Endodermal cell (in vitro differentiated cells): ENCODE measurements around the gene DHDDS. TPM values are rescaled to one million over a fixed set of nuclear protein-coding genes. Genes with fewer than 3 reads are reported as not detected.

Experiments
- DNase-seq: peaks from one replicate; pipeline ENCODE4 v3.0.0-alpha.2; 2017
- H3K27ac ChIP-seq: 2 replicates; pipeline ENCODE4 v1.5.1; 2013; ENCODE audit warnings: mild to moderate bottlenecking, low read depth, low read length, moderate library complexity
- H3K27me3 ChIP-seq: 2 replicates; pipeline ENCODE4 v1.6.1; 2013; ENCODE audit warnings: mild to moderate bottlenecking, low read length, moderate library complexity; ENCODE audit not compliant: insufficient read depth, control insufficient read depth, poor library complexity, severe bottlenecking
- H3K36me3 ChIP-seq: 2 replicates; pipeline ENCODE4 v1.7.0; 2013; ENCODE audit warnings: mild to moderate bottlenecking, low read length, moderate library complexity; ENCODE audit not compliant: control insufficient read depth, insufficient read depth
- H3K4me1 ChIP-seq: one replicate; pipeline ENCODE4 v1.7.0; 2013; ENCODE audit warnings: low read length; ENCODE audit not compliant: control insufficient read depth, insufficient read depth
- H3K4me3 ChIP-seq: 2 replicates; pipeline ENCODE4 v1.5.1; 2013; ENCODE audit warnings: mild to moderate bottlenecking, low read length, moderate library complexity
- H3K9ac ChIP-seq: 2 replicates; pipeline ENCODE4 v1.6.1; 2013; ENCODE audit warnings: mild to moderate bottlenecking, low read length, moderate library complexity; ENCODE audit not compliant: poor library complexity, severe bottlenecking; ENCODE audit errors: extremely low read depth
- H3K9me3 ChIP-seq: 2 replicates; pipeline ENCODE4 v1.6.1; 2013; ENCODE audit warnings: mild to moderate bottlenecking, low read length, moderate library complexity; ENCODE audit not compliant: control insufficient read depth
- H3K27ac Mint-ChIP-seq: 2 replicates; pipeline ENCODE4 v1.8.0; 2020; ENCODE audit warnings: mixed read lengths
- H3K27me3 Mint-ChIP-seq: 2 replicates; pipeline ENCODE4 v1.8.0; 2021; ENCODE audit warnings: mild to moderate bottlenecking, mixed read lengths; ENCODE audit not compliant: insufficient read depth
- H3K36me3 Mint-ChIP-seq: 2 replicates; pipeline ENCODE4 v1.8.0; 2020; ENCODE audit warnings: low read depth, mixed read lengths
- H3K4me1 Mint-ChIP-seq: 2 replicates; pipeline ENCODE4 v1.8.0; 2020; ENCODE audit warnings: mixed read lengths
- H3K4me3 Mint-ChIP-seq: 2 replicates; pipeline ENCODE4 v1.8.0; 2020; ENCODE audit warnings: mild to moderate bottlenecking, moderate library complexity, mixed read lengths
- H3K9me3 Mint-ChIP-seq: 2 replicates; pipeline ENCODE4 v1.8.0; 2020; ENCODE audit warnings: mild to moderate bottlenecking, mixed read lengths
- CTCF ChIP-seq: fragments of 200-600 bp; sonication (generic); conservative IDR thresholded peaks from 2 replicates; pipeline ENCODE4 v1.5.0; 2021; ENCODE audit warnings: antibody characterized with exemption, mild to moderate bottlenecking
- WGBS, 2 experiments: methylation state at CpG; one replicate each; pipeline versions ENCODE4 v1.1.5 to v1.1.7; 2013; ENCODE audit warnings: missing lambda C conversion rate in 2 of 2, mixed read lengths in 1 of 2; ENCODE audit not compliant: insufficient coverage in 1 of 2, insufficient read length in 1 of 2; 5-methylcytosine and 5-hydroxymethylcytosine counted together
- total RNA-seq, 2 donors: library from RNA; stranded (reverse); fragmentation: NEBNext Ultra II Directional in 1 of 2; extraction: Animal tissue kit (Norgen Biotek cat#: 25700) in 1 of 2; gene quantifications; 2 replicates in 1 of 2; 3 replicates in 1 of 2; pipeline ENCODE4 v1.2.1, GENCODE V29; 2021

DHDDS gene
- total RNA-seq, 2 donors from 2014 or later, result 51.1 to 55.1 TPM

DNA sequence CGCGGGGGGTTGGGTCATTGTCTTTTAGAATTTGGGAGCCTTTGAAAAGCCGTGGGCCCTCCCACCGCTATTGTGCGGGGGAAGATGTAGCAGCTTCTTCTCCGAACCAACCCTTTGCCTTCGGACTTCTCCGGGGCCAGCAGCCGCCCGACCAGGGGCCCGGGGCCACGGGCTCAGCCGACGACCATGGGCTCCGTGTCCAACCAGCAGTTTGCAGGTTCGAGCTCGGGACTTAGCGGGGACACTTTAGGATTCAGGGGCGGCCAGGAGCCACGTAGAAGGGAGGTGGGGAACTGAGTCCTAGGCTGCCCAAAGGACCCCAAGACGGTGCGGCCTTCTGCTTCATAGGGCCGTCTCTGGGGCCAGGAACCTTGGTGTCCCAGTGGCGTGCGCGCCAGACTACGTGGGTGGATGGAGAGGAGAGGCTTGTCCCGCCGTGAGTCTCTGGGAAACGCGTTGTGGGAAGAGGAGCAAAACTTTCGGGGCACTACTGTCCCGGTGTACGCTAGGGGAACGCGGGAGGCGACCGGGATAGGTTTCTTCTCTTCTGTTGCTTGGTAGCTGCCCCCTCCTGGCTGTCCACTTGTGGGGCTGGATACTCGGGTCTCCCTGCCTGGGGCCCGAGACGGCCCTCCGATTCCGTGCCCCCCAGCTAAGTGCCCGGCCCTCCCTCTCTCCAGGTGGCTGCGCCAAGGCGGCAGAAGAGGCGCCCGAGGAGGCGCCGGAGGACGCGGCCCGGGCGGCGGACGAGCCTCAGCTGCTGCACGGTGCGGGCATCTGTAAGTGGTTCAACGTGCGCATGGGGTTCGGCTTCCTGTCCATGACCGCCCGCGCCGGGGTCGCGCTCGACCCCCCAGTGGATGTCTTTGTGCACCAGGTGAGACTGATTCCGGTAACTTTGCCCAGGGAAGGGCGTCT is 21.2 kb upstream of the DHDDS start, which contains the start of gene LIN28A:
Gene LIN28A (plus strand): TSS at position 112 of the 918 bp plus-strand sequence. CDS start 75 bp downstream, at position 187.
- Histone ChIP-seq H3K9ac (peak within 1 kb of the TSS; percentile 99), H3K27ac (peak within 1 kb of the TSS; percentile 91), H3K9me3 (no peaks in the 10 kb centered on the region), H3K36me3 (peaks cover 43% of the 10 kb centered on the region), H3K27me3 (no peaks in the 10 kb centered on the region), H3K4me3 (peak within 1 kb of the TSS; percentile 99), H3K4me1 (peaks cover 5% of the 10 kb centered on the region)
- peaks cover 42% of the 10 kb centered on the region for H3K4me1 Mint-ChIP-seq
- peaks cover 2% of the 10 kb centered on the region for H3K27me3 Mint-ChIP-seq
- peaks cover 45% of the 10 kb centered on the region for H3K36me3 Mint-ChIP-seq
- peak within 1 kb of the TSS; percentile 98 for H3K27ac Mint-ChIP-seq
- peak within 1 kb of the TSS; percentile 99 for H3K4me3 Mint-ChIP-seq
- 0% methylated on average over 27 to 70 of the region's 70 CpGs for WGBS, 2 experiments
- DNase-seq, result peak; percentile 75
- no peaks in the 10 kb centered on the region for H3K9me3 Mint-ChIP-seq
- no peak for TF ChIP-seq CTCF

- Mint-ChIP-seq H3K27me3 (peaks cover 2% of the 10 kb centered on the region), H3K4me3 (peak overlapping the region; percentile 99), H3K4me1 (peaks cover 46% of the 10 kb centered on the region), H3K36me3 (peaks cover 49% of the 10 kb centered on the region), H3K9me3 (no peaks in the 10 kb centered on the region), H3K27ac (peak overlapping the region; percentile 98)
- Histone ChIP-seq H3K27ac (peak overlapping the region; percentile 87), H3K9me3 (no peaks in the 10 kb centered on the region), H3K27me3 (no peaks in the 10 kb centered on the region), H3K4me3 (peak overlapping the region; percentile 99), H3K36me3 (peaks cover 43% of the 10 kb centered on the region), H3K9ac (peak overlapping the region; percentile 99), H3K4me1 (peaks cover 5% of the 10 kb centered on the region)
- 0 to 1% methylated on average over 14 to 20 of the region's 20 CpGs for WGBS, 2 experiments
- DNase-seq, result peak; percentile 84
- TF ChIP-seq CTCF, result no peak
These were observed 20.5 kb upstream of the DHDDS start for GRCh38 chr1:26411624-26412074.

DNA sequence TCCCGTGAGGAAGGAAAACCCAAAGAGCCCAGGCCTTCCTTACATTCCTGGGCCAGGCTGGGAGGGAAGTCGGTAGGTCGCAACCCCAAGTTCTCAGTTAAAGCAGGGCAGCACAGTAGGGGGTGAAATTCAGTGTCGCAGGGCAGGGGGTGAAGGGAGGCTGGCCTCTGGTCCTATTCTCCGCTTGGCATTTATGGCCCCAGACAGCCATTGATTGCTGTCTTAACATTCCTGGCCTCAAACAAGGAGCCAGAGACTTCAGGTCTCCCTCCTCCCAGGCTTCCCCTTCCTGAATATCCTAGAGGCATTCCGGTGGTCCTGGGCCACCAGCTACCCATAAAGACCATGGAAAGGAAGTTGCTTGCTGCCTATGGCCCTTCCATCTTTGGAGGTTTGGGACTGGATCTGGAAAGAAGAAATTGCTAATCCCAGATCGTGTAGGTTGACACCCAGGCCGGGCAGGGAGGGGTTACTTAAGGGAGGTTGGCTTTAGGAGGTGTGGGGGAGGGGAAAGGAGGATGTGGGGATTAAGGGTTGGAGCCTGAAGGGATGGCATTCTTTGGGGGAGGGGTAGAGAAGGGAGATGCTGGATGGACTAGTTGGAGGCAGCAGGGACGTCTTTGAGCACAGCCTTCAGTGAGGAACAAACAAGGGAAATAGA is 19.8 kb upstream of the DHDDS start:
- peak overlapping the region; percentile 98 for H3K27ac Mint-ChIP-seq
- H3K4me1 Mint-ChIP-seq, result peaks cover 49% of the 10 kb centered on the region
- Histone ChIP-seq H3K36me3 (peaks cover 46% of the 10 kb centered on the region), H3K4me1 (peaks cover 7% of the 10 kb centered on the region), H3K4me3 (peak overlapping the region; percentile 99), H3K9ac (peak overlapping the region; percentile 99), H3K9me3 (no peaks in the 10 kb centered on the region), H3K27ac (peak overlapping the region; percentile 87), H3K27me3 (no peaks in the 10 kb centered on the region)
- TF ChIP-seq CTCF, result no peak
- peak; percentile 93 for DNase-seq
- H3K27me3 Mint-ChIP-seq, result peaks cover 2% of the 10 kb centered on the region
- no peaks in the 10 kb centered on the region for H3K9me3 Mint-ChIP-seq
- H3K36me3 Mint-ChIP-seq, result peaks cover 52% of the 10 kb centered on the region
- 1 to 3% methylated on average over 5 to 9 of the region's 9 CpGs for WGBS, 2 experiments
- peak overlapping the region; percentile 99 for H3K4me3 Mint-ChIP-seq
